Activated CD4-positive, alpha-beta memory T cell treated with anti-CD3 and anti-CD28 coated beads, Interleukin-2, amount 10 ng/mL, durations not matched to agents 7 days and 5 days (primary cell): Measurements from ENCODE around the gene CPPED1. TPM values are rescaled to one million over a fixed set of nuclear protein-coding genes. Genes with fewer than 3 reads are reported as not detected.

ENCODE experiments used
- CTCF ChIA-PET: fragments of 350-600 bp; sonication (Branson Sonifier 250); formaldehyde crosslinking; loops from one replicate; lab custom pipeline; 2021; ENCODE audit warnings: antibody characterized with exemption, inconsistent platforms; lab: Charles Lee
- POLR2A ChIA-PET: fragments of 350-600 bp; sonication (Branson Sonifier 250); formaldehyde crosslinking; loops from one replicate; lab custom pipeline; 2021; ENCODE audit warnings: antibody characterized with exemption; lab: Charles Lee
- DNase-seq: peaks from one replicate; pipeline ENCODE4 v3.0.0-alpha.2; 2020
- H3K27ac Mint-ChIP-seq: one replicate; pipeline ENCODE4 v1.8.0; 2021; ENCODE audit warnings: mild to moderate bottlenecking, mixed read lengths
- H3K27me3 Mint-ChIP-seq: one replicate; pipeline ENCODE4 v1.8.0; 2021; ENCODE audit warnings: mixed read lengths
- H3K36me3 Mint-ChIP-seq: one replicate; pipeline ENCODE4 v1.8.0; 2021; ENCODE audit warnings: low read depth, mixed read lengths
- H3K4me1 Mint-ChIP-seq: one replicate; pipeline ENCODE4 v1.8.0; 2021; ENCODE audit warnings: mixed read lengths
- H3K4me3 Mint-ChIP-seq: one replicate; pipeline ENCODE4 v1.8.0; 2021; ENCODE audit warnings: mild to moderate bottlenecking, mixed read lengths
- H3K9me3 Mint-ChIP-seq: one replicate; pipeline ENCODE4 v1.8.0; 2021; ENCODE audit warnings: mixed read lengths
- total RNA-seq, 2 experiments: library from RNA; stranded (reverse); gene quantifications; one replicate each; pipeline ENCODE4 v1.2.3, GENCODE V29; 2021

The CPPED1 gene
- total RNA-seq, 2 experiments from 2014 or later = 26.1 to 27.0 TPM

- Mint-ChIP-seq H3K9me3 (no peaks in the 10 kb centered on the region), H3K36me3 (peaks cover 15% of the 10 kb centered on the region)
These were observed 123.9 kb downstream of the CPPED1 start for GRCh38 chr16:12679660-12680272.

GRCh38 chr16:12678983-12679382 lies 124.7 kb downstream of the CPPED1 start:
- POLR2A ChIA-PET = no interaction called here
- H3K27me3 Mint-ChIP-seq = no peaks in the 10 kb centered on the region
- DNase-seq = no peak
- no peak overlapping the region for H3K27ac Mint-ChIP-seq
- no peaks in the 10 kb centered on the region for H3K9me3 Mint-ChIP-seq
- no peak overlapping the region for H3K4me3 Mint-ChIP-seq
- H3K4me1 Mint-ChIP-seq = peaks cover 16% of the 10 kb centered on the region
- peaks cover 15% of the 10 kb centered on the region for H3K36me3 Mint-ChIP-seq
- CTCF ChIA-PET = no interaction called here

More at GRCh38 chr16:12679660-12680272, 123.9 kb downstream of the CPPED1 start:
- POLR2A ChIA-PET = no interaction called here
- H3K27me3 Mint-ChIP-seq = no peaks in the 10 kb centered on the region
- CTCF ChIA-PET = no interaction called here
- DNase-seq = no peak
- peaks cover 16% of the 10 kb centered on the region for H3K4me1 Mint-ChIP-seq
- no peak overlapping the region for H3K27ac Mint-ChIP-seq
- H3K4me3 Mint-ChIP-seq = no peak overlapping the region

- no peak for DNase-seq
- CTCF ChIA-PET = no interaction called here
- no peak overlapping the region for H3K4me3 Mint-ChIP-seq
These were observed 126.2 kb downstream of the CPPED1 start for GRCh38 chr16:12677502-12677901.

GRCh38 chr16:12675852-12676251 lies 127.8 kb downstream of the CPPED1 start:
- Mint-ChIP-seq H3K36me3 (peaks cover 22% of the 10 kb centered on the region), H3K4me3 (no peak overlapping the region), H3K27me3 (no peaks in the 10 kb centered on the region), H3K4me1 (peaks cover 16% of the 10 kb centered on the region), H3K9me3 (no peaks in the 10 kb centered on the region), H3K27ac (no peak overlapping the region)
- POLR2A ChIA-PET = no interaction called here
- no peak for DNase-seq
- CTCF ChIA-PET = no interaction called here

More at GRCh38 chr16:12677502-12677901, 126.2 kb downstream of the CPPED1 start:
- H3K9me3 Mint-ChIP-seq = no peaks in the 10 kb centered on the region
- peak overlapping the region; percentile 31 for H3K27ac Mint-ChIP-seq
- peaks cover 16% of the 10 kb centered on the region for H3K4me1 Mint-ChIP-seq
- no peaks in the 10 kb centered on the region for H3K27me3 Mint-ChIP-seq
- POLR2A ChIA-PET = no interaction called here
- peaks cover 15% of the 10 kb centered on the region for H3K36me3 Mint-ChIP-seq

GRCh38 chr16:12675046-12675445 lies 128.6 kb downstream of the CPPED1 start:
- ChIA-PET CTCF (no interaction called here), POLR2A (no interaction called here)
- no peaks in the 10 kb centered on the region for H3K9me3 Mint-ChIP-seq
- no peak overlapping the region for H3K4me3 Mint-ChIP-seq
- no peak overlapping the region for H3K27ac Mint-ChIP-seq
- peaks cover 23% of the 10 kb centered on the region for H3K36me3 Mint-ChIP-seq
- no peak for DNase-seq
- H3K27me3 Mint-ChIP-seq = no peaks in the 10 kb centered on the region
- peaks cover 16% of the 10 kb centered on the region for H3K4me1 Mint-ChIP-seq

- CTCF ChIA-PET = no interaction called here
- POLR2A ChIA-PET = no interaction called here
- H3K36me3 Mint-ChIP-seq = peaks cover 26% of the 10 kb centered on the region
- H3K4me1 Mint-ChIP-seq = peaks cover 16% of the 10 kb centered on the region
- H3K27ac Mint-ChIP-seq = no peak overlapping the region
- no peak for DNase-seq
- no peaks in the 10 kb centered on the region for H3K27me3 Mint-ChIP-seq
- H3K4me3 Mint-ChIP-seq = no peak overlapping the region
- no peaks in the 10 kb centered on the region for H3K9me3 Mint-ChIP-seq
These were observed 129.2 kb downstream of the CPPED1 start for GRCh38 chr16:12674524-12674923.

GRCh38 chr16:12674071-12674470 lies 129.6 kb downstream of the CPPED1 start:
- Mint-ChIP-seq H3K4me3 (no peak overlapping the region), H3K27ac (no peak overlapping the region), H3K36me3 (peaks cover 30% of the 10 kb centered on the region), H3K27me3 (no peaks in the 10 kb centered on the region), H3K4me1 (peaks cover 16% of the 10 kb centered on the region), H3K9me3 (peaks cover 2% of the 10 kb centered on the region)
- no peak for DNase-seq
- ChIA-PET CTCF (no interaction called here), POLR2A (no interaction called here)

GRCh38 chr16:12673466-12673865 lies 130.2 kb downstream of the CPPED1 start:
- Mint-ChIP-seq H3K9me3 (peaks cover 8% of the 10 kb centered on the region), H3K4me1 (peaks cover 16% of the 10 kb centered on the region), H3K4me3 (no peak overlapping the region), H3K36me3 (peaks cover 36% of the 10 kb centered on the region), H3K27me3 (no peaks in the 10 kb centered on the region), H3K27ac (no peak overlapping the region)
- DNase-seq = no peak
- POLR2A ChIA-PET = no interaction called here
- CTCF ChIA-PET = no interaction called here

GRCh38 chr16:12672986-12673385 lies 130.7 kb downstream of the CPPED1 start:
- CTCF ChIA-PET = no interaction called here
- peaks cover 14% of the 10 kb centered on the region for H3K4me1 Mint-ChIP-seq
- no peaks in the 10 kb centered on the region for H3K27me3 Mint-ChIP-seq
- no peak for DNase-seq
- peaks cover 10% of the 10 kb centered on the region for H3K9me3 Mint-ChIP-seq
- no peak overlapping the region for H3K4me3 Mint-ChIP-seq
- POLR2A ChIA-PET = no interaction called here
- H3K27ac Mint-ChIP-seq = no peak overlapping the region
- peaks cover 35% of the 10 kb centered on the region for H3K36me3 Mint-ChIP-seq

- Mint-ChIP-seq H3K36me3 (peaks cover 46% of the 10 kb centered on the region), H3K4me1 (no peaks in the 10 kb centered on the region), H3K4me3 (no peak overlapping the region), H3K9me3 (peaks cover 28% of the 10 kb centered on the region), H3K27ac (no peak overlapping the region), H3K27me3 (no peaks in the 10 kb centered on the region)
- no peak for DNase-seq
- CTCF ChIA-PET = no interaction called here
- POLR2A ChIA-PET = no interaction called here
These were observed 133.8 kb downstream of the CPPED1 start for GRCh38 chr16:12669908-12670307.

GRCh38 chr16:12667909-12668308 lies 135.8 kb downstream of the CPPED1 start:
- Mint-ChIP-seq H3K27ac (no peak overlapping the region), H3K36me3 (peaks cover 61% of the 10 kb centered on the region), H3K4me3 (no peak overlapping the region), H3K9me3 (peaks cover 31% of the 10 kb centered on the region), H3K4me1 (no peaks in the 10 kb centered on the region), H3K27me3 (no peaks in the 10 kb centered on the region)
- DNase-seq = no peak
- ChIA-PET CTCF (no interaction called here), POLR2A (no interaction called here)

GRCh38 chr16:12664164-12664733 lies 139.4 kb downstream of the CPPED1 start:
- Mint-ChIP-seq H3K4me3 (no peak overlapping the region), H3K4me1 (no peaks in the 10 kb centered on the region), H3K27me3 (no peaks in the 10 kb centered on the region), H3K36me3 (peaks cover 64% of the 10 kb centered on the region), H3K9me3 (peaks cover 31% of the 10 kb centered on the region), H3K27ac (no peak overlapping the region)
- CTCF ChIA-PET = no interaction called here
- POLR2A ChIA-PET = no interaction called here
- no peak for DNase-seq

GRCh38 chr16:12661656-12662172 lies 142.0 kb downstream of the CPPED1 start:
- Mint-ChIP-seq H3K27ac (no peak overlapping the region), H3K4me3 (no peak overlapping the region), H3K9me3 (peaks cover 9% of the 10 kb centered on the region), H3K27me3 (no peaks in the 10 kb centered on the region), H3K36me3 (peaks cover 49% of the 10 kb centered on the region), H3K4me1 (no peaks in the 10 kb centered on the region)
- ChIA-PET POLR2A (interaction anchor here (1.5 kb wide), 1 partner anchor 126 kb away, joined by 3 read pairs; no protein-coding TSS in a partner anchor), CTCF (no interaction called here)
- DNase-seq = peak; percentile 32

GRCh38 chr16:12659871-12660270 lies 143.8 kb downstream of the CPPED1 start:
- H3K4me1 Mint-ChIP-seq = no peaks in the 10 kb centered on the region
- DNase-seq = no peak
- H3K9me3 Mint-ChIP-seq = peaks cover 5% of the 10 kb centered on the region
- ChIA-PET CTCF (no interaction called here), POLR2A (no interaction called here)
- no peak overlapping the region for H3K27ac Mint-ChIP-seq
- no peaks in the 10 kb centered on the region for H3K27me3 Mint-ChIP-seq
- H3K36me3 Mint-ChIP-seq = peaks cover 42% of the 10 kb centered on the region
- H3K4me3 Mint-ChIP-seq = no peak overlapping the region
